ENCODE measurements around the gene FIZ1.

The FIZ1 gene

GRCh38 chr19:55599468-55599841 lies at the start of gene FIZ1:
Gene FIZ1, minus strand, starts transcription at chr19:55599517. Its CDS starts 1,652 bp downstream, at chr19:55597865.
- peak within 1 kb of the TSS; percentile 91 for H3K4me3 ChIP-seq (ENCODE audit: low read length)
- peaks cover 5% of the 10 kb centered on the region for H3K4me1 ChIP-seq (ENCODE audit: control insufficient read depth, insufficient read depth, low read length)
- H3K27me3 ChIP-seq (ENCODE audit: control insufficient read depth, insufficient read depth, low read length): no peaks in the 10 kb centered on the region
- H3K36me3 ChIP-seq (ENCODE audit: control insufficient read depth, insufficient read depth, low read length): peaks cover 11% of the 10 kb centered on the region
- H3K27ac ChIP-seq (ENCODE audit: low read depth, low read length): peak within 1 kb of the TSS; percentile 100
- peak within 1 kb of the TSS; percentile 93 for H3K9ac ChIP-seq (ENCODE audit: low read length)

DNA sequence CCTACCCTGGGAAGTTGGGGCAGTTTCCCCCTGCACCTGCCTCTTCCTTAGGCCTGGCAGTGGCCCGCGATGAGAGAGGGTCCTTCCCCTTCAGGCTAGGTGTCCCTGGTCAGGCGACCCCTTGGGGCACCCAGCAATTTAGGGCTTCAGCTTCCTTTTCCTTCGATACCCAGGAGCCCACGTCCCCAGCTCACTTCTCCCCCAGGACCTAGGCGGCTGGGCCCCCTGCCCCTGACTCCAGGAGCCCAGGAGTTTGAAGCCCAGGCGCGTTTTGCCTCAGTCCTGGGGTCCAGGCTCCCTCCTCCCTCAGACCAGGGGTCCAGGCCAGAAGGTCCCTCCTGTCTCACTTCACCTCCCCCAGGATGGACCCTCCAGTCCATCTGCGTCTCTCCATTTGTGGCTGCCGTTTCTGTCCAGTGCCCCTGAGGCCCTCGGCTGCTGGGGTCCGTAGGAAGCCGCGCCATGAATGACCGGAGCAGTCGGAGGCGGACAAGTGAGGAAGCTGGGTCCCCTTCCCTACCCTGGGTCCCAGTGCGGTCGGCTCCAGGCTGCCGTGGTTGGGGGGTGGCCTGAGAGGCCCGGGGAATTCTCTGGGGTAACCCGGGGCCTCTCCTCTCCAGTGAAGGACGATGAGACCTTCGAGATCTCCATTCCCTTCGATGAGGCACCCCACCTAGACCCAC lies 49.4 kb upstream of the FIZ1 start:
- Histone ChIP-seq H3K4me1 (ENCODE audit: control insufficient read depth, insufficient read depth, low read length) (peaks cover 20% of the 10 kb centered on the region), H3K27ac (ENCODE audit: low read depth, low read length) (peak overlapping the region; percentile 79), H3K9ac (ENCODE audit: low read length) (peak overlapping the region; percentile 38), H3K4me3 (ENCODE audit: low read length) (peak overlapping the region; percentile 82), H3K27me3 (ENCODE audit: control insufficient read depth, insufficient read depth, low read length) (no peaks in the 10 kb centered on the region), H3K36me3 (ENCODE audit: control insufficient read depth, insufficient read depth, low read length) (no peaks in the 10 kb centered on the region)

GRCh38 chr19:55647732-55648584 lies 48.6 kb upstream of the FIZ1 start, which contains the start of gene CCDC106:
Gene CCDC106, plus strand, starts transcription at chr19:55648212. Its CDS starts 835 bp downstream, at chr19:55649047.
- no peaks in the 10 kb centered on the region for H3K27me3 ChIP-seq (ENCODE audit: control insufficient read depth, insufficient read depth, low read length)
- H3K4me3 ChIP-seq (ENCODE audit: low read length): peak within 1 kb of the TSS; percentile 82
- peak within 1 kb of the TSS; percentile 38 for H3K9ac ChIP-seq (ENCODE audit: low read length)
- peaks cover 23% of the 10 kb centered on the region for H3K4me1 ChIP-seq (ENCODE audit: control insufficient read depth, insufficient read depth, low read length)
- H3K27ac ChIP-seq (ENCODE audit: low read depth, low read length): peak within 1 kb of the TSS; percentile 79
- H3K36me3 ChIP-seq (ENCODE audit: control insufficient read depth, insufficient read depth, low read length): no peaks in the 10 kb centered on the region

DNA sequence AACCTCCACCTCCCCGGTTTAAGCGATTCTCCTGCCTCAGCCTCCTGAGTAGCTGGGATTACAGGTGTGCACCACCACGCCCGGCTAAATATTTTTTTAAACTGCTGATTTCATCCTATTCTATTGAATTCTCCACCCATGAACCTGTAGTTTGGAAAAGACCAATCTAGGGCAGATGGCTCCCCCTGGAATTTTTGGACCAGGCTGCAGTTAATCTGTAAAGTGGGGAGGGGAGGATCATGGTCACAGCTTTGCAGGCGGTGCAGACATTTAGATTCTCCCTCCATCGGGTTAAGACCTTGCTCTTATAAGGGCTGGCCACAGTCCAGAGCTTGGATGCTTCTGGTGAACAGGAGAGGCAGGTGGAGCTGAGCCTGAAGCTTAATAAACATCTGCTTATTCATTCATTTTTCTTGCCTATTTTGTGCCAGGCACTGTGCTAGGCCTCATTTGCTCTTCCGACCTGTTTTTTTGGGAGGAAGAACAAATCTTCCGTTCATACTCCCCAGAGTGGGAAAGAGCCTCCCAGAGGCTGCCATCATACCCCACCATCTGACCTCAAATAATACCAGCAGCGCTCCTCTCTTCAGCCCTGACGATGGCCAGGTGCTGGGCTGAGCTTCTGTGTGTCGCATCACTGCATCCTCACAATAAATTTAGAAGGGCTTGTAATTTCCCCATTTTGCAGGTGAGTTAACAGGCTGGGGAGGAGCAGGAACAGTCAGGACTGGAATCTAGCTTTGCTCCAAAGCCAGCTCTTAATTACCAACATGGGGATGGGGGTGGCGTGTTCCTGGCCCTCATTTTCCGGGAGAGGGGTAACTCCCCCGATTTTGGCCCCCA lies 47.8 kb upstream of the FIZ1 start:
- peaks cover 25% of the 10 kb centered on the region for H3K4me1 ChIP-seq (ENCODE audit: control insufficient read depth, insufficient read depth, low read length)
- H3K9ac ChIP-seq (ENCODE audit: low read length): peak overlapping the region; percentile 38
- H3K4me3 ChIP-seq (ENCODE audit: low read length): peak overlapping the region; percentile 82

GRCh38 chr19:55645512-55645881 lies 46.2 kb upstream of the FIZ1 start:
- Histone ChIP-seq H3K36me3 (ENCODE audit: control insufficient read depth, insufficient read depth, low read length) (no peaks in the 10 kb centered on the region), H3K4me1 (ENCODE audit: control insufficient read depth, insufficient read depth, low read length) (peaks cover 26% of the 10 kb centered on the region), H3K27ac (ENCODE audit: low read depth, low read length) (no peak overlapping the region), H3K27me3 (ENCODE audit: control insufficient read depth, insufficient read depth, low read length) (no peaks in the 10 kb centered on the region), H3K9ac (ENCODE audit: low read length) (no peak overlapping the region), H3K4me3 (ENCODE audit: low read length) (no peak overlapping the region)

More for the DNA sequence above, 47.8 kb upstream of the FIZ1 start:
- Histone ChIP-seq H3K27me3 (ENCODE audit: control insufficient read depth, insufficient read depth, low read length) (no peaks in the 10 kb centered on the region), H3K36me3 (ENCODE audit: control insufficient read depth, insufficient read depth, low read length) (no peaks in the 10 kb centered on the region), H3K27ac (ENCODE audit: low read depth, low read length) (peak overlapping the region; percentile 79)

DNA sequence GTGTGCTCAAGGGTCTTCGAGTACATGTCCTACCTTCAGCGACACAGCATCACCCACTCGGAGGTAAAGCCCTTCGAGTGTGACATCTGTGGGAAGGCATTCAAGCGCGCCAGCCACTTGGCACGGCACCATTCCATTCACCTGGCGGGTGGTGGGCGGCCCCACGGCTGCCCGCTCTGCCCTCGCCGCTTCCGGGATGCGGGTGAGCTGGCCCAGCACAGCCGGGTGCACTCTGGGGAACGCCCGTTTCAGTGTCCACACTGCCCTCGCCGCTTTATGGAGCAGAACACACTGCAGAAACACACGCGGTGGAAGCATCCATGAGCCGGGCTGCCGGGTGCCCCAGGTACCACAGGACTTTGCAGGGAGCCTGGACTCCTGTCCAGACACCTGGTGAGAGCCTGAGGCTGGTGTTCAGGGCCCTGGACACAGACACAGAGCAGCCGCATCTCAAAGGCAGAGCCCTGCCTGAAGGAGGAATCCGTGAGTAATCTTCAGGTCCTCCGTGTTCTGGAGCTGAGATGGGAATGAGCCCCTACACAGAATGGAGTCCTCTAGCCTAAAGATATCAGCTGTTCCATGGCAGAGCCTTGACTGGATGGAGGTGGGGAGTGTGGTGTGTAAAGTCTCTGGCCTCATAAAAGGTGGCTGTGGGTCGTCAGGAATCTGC lies 45.7 kb upstream of the FIZ1 start:
- Histone ChIP-seq H3K4me1 (ENCODE audit: control insufficient read depth, insufficient read depth, low read length) (peaks cover 31% of the 10 kb centered on the region), H3K4me3 (ENCODE audit: low read length) (no peak overlapping the region), H3K36me3 (ENCODE audit: control insufficient read depth, insufficient read depth, low read length) (no peaks in the 10 kb centered on the region), H3K27ac (ENCODE audit: low read depth, low read length) (no peak overlapping the region), H3K27me3 (ENCODE audit: control insufficient read depth, insufficient read depth, low read length) (no peaks in the 10 kb centered on the region), H3K9ac (ENCODE audit: low read length) (no peak overlapping the region)

GRCh38 chr19:55644191-55644833 lies 45.0 kb upstream of the FIZ1 start:
- H3K4me1 ChIP-seq (ENCODE audit: control insufficient read depth, insufficient read depth, low read length): peaks cover 34% of the 10 kb centered on the region
- peak overlapping the region; percentile 92 for H3K4me3 ChIP-seq (ENCODE audit: low read length)
- H3K36me3 ChIP-seq (ENCODE audit: control insufficient read depth, insufficient read depth, low read length): no peaks in the 10 kb centered on the region
- peak overlapping the region; percentile 0 for H3K9ac ChIP-seq (ENCODE audit: low read length)
- H3K27me3 ChIP-seq (ENCODE audit: control insufficient read depth, insufficient read depth, low read length): no peaks in the 10 kb centered on the region
- peak overlapping the region; percentile 65 for H3K27ac ChIP-seq (ENCODE audit: low read depth, low read length)

DNA sequence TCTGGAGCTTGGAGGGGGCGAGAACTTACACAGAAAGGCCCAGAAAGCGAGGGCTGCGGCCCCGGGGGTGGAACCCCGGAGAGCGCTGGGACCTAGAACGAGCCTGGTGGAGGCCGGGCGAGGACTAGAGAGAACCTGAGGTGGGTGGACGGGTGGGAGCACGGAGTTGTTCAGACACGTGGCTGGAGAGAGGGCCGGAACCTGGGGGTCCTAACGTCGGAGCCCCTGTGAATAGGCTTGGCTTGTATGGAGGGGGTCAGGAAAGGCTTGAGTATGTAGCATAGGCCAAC lies 44.5 kb upstream of the FIZ1 start:
- Histone ChIP-seq H3K27ac (ENCODE audit: low read depth, low read length) (peak overlapping the region; percentile 65), H3K36me3 (ENCODE audit: control insufficient read depth, insufficient read depth, low read length) (no peaks in the 10 kb centered on the region), H3K27me3 (ENCODE audit: control insufficient read depth, insufficient read depth, low read length) (no peaks in the 10 kb centered on the region), H3K9ac (ENCODE audit: low read length) (peak overlapping the region; percentile 0), H3K4me1 (ENCODE audit: control insufficient read depth, insufficient read depth, low read length) (peaks cover 31% of the 10 kb centered on the region), H3K4me3 (ENCODE audit: low read length) (peak overlapping the region; percentile 92)

DNA sequence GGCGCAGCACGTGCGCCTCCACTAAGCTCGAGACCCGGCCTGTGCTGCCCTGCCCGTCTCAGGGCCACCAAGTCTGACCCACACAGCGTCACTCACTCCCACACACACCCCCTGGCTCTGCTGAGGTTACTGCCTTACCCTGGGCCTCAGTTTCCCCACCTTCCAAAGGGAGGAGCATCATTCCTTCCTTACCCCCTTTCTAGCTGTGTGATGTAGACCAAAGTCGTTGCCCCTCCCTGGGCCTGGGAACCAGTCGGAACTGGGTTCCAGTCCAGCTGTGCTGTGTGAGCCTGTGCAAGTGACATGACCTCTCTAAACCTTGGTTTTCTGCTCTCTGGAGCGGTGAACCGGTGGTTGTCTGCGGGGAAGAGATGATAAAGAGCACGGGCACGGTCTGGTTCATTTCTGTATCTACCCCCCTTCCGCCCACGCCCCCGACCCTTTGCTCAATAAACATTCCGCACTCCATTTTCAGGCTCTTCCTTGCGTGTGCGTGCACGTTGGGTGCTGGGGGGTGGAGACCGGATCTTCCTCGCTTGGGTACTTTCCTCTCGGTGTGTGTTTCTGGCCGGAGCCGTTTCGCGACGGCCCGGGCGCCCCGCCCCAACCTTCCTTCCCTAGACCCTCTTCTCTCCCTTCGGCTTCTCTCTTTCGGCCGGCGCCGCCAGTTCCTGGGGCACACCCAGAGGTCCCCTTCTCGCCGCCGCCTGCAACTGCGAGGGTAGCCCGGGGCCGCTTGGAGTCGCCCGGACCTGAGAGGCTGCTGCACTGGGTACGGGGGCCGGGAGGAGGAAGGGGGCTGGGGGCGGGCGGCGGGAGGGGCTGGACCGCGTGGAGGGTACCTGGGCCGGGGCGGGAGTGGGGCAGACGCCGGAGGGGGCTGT lies 43.9 kb upstream of the FIZ1 start, which contains the start of gene ZNF581:
ZNF581 (plus strand) TSS at position 647 of the 884 bp plus-strand sequence. CDS start 923 bp downstream, outside the sequence.
- H3K9ac ChIP-seq (ENCODE audit: low read length): peak within 1 kb of the TSS; percentile 45
- H3K27me3 ChIP-seq (ENCODE audit: control insufficient read depth, insufficient read depth, low read length): no peaks in the 10 kb centered on the region
- H3K36me3 ChIP-seq (ENCODE audit: control insufficient read depth, insufficient read depth, low read length): no peaks in the 10 kb centered on the region
- peak within 1 kb of the TSS; percentile 92 for H3K4me3 ChIP-seq (ENCODE audit: low read length)
- peak within 1 kb of the TSS; percentile 65 for H3K27ac ChIP-seq (ENCODE audit: low read depth, low read length)
- H3K4me1 ChIP-seq (ENCODE audit: control insufficient read depth, insufficient read depth, low read length): peaks cover 28% of the 10 kb centered on the region

- peak overlapping the region; percentile 92 for H3K4me3 ChIP-seq (ENCODE audit: low read length)
- H3K27ac ChIP-seq (ENCODE audit: low read depth, low read length): peak overlapping the region; percentile 65
Observed at GRCh38 chr19:55642153-55643002, 43.1 kb upstream of the FIZ1 start.

More at GRCh38 chr19:55642153-55643002, 43.1 kb upstream of the FIZ1 start:
- Histone ChIP-seq H3K27me3 (ENCODE audit: control insufficient read depth, insufficient read depth, low read length) (no peaks in the 10 kb centered on the region), H3K4me1 (ENCODE audit: control insufficient read depth, insufficient read depth, low read length) (peaks cover 25% of the 10 kb centered on the region), H3K36me3 (ENCODE audit: control insufficient read depth, insufficient read depth, low read length) (no peaks in the 10 kb centered on the region), H3K9ac (ENCODE audit: low read length) (peak overlapping the region; percentile 45)

Measured in rectal smooth muscle tissue (tissue), 1 donor.